ENCODE data around the gene TRDMT1. TPM values are rescaled to one million over a fixed set of nuclear protein-coding genes. Genes with fewer than 3 reads are reported as not detected.

Gene TRDMT1
- total and polyA plus RNA-seq, 2 donors (not counting 1 experiment from before 2014, with no cell fraction given): 3.0 to 20.4 TPM

- WGBS (ENCODE audit: insufficient coverage): no CpG with 5 or more reads among the region's 3 CpGs
- ChIA-PET CTCF (interaction anchor here (1.8 kb wide), 1 partner anchor 12 kb away, joined by 5 read pairs; no protein-coding TSS in a partner anchor), POLR2A (no interaction called here)
- Histone ChIP-seq H2AFZ (ENCODE audit: insufficient read depth, low read depth, low read length, poor library complexity, severe bottlenecking) (no peak overlapping the region), H3K9me3 (ENCODE audit: control extremely low read depth in 1 of 3, control insufficient read depth in 2 of 3, insufficient read depth in 1 of 3, low read length in 2 of 3) (no peaks in the 10 kb centered on the region), H3K79me2 (ENCODE audit: control insufficient read depth, insufficient read depth, low read length) (no peaks in the 10 kb centered on the region), H3K4me2 (replicated peaks; ENCODE audit: low read depth, low read length, poor library complexity, severe bottlenecking) (no peak overlapping the region), H3K36me3 (replicated peaks in 1 of 2; ENCODE audit: control extremely low read depth in 1 of 2, control insufficient read depth in 1 of 2, extremely low read depth in 1 of 2, insufficient read depth in 2 of 2, low read length in 1 of 2) (peaks cover 0 to 5% of the 10 kb centered on the region in 2 experiments), H3K27ac (ENCODE audit: low read length in 2 of 2) (no peak overlapping the region), H3K9ac (ENCODE audit: low read length) (no peak overlapping the region), H4K20me1 (ENCODE audit: control insufficient read depth, insufficient read depth, low read length, poor library complexity, severe bottlenecking) (no peaks in the 10 kb centered on the region), H3K27me3 (replicated peaks in 1 of 4; ENCODE audit: control extremely low read depth in 1 of 4, control insufficient read depth in 3 of 4, insufficient read depth in 4 of 4, low read length in 3 of 4) (no peaks in the 10 kb centered on the region), H3K4me1 (ENCODE audit: control insufficient read depth in 2 of 2, insufficient read depth in 2 of 2, low read length in 2 of 2) (peaks cover 6 to 15% of the 10 kb centered on the region in 2 donors), H3K4me3 (ENCODE audit: control extremely low read depth in 1 of 5, extremely low read depth in 1 of 5, insufficient read depth in 1 of 5, low read depth in 2 of 5, low read length in 4 of 5) (no peak overlapping the region)
- no peaks in the 10 kb centered on the region for H3K27me3 Mint-ChIP-seq
- no peak for DNase-seq
- H3K27ac Mint-ChIP-seq: no peak overlapping the region
- no peak overlapping the region for H3K4me3 Mint-ChIP-seq
- peaks cover 10% of the 10 kb centered on the region for H3K4me1 Mint-ChIP-seq
- TF ChIP-seq CTCF (IDR thresholded peaks at IDR 0.05) (no peak), EZH2 (IDR thresholded peaks at IDR 0.05; ENCODE audit: borderline replicate concordance, insufficient read depth, low read depth, low read length, poor library complexity, severe bottlenecking) (no peak)
- ATAC-seq (ENCODE audit: low read depth): no peak
- intact Hi-C loops (cut with micrococcal nuclease): no loop called here
- no peaks in the 10 kb centered on the region for H3K9me3 Mint-ChIP-seq (ENCODE audit: insufficient read depth)
These were observed 8.9 kb upstream of the TRDMT1 start for GRCh38 chr10:17210361-17210760.

GRCh38 chr10:17209881-17210280 lies 8.4 kb upstream of the TRDMT1 start:
- Mint-ChIP-seq H3K27me3 (no peaks in the 10 kb centered on the region), H3K9me3 (ENCODE audit: insufficient read depth) (no peaks in the 10 kb centered on the region), H3K4me3 (no peak overlapping the region), H3K4me1 (peaks cover 10% of the 10 kb centered on the region), H3K27ac (no peak overlapping the region)
- H3K27ac ChIP-seq (ENCODE audit: low read length in 2 of 2): no peak overlapping the region
- H2AFZ ChIP-seq (ENCODE audit: insufficient read depth, low read depth, low read length, poor library complexity, severe bottlenecking): no peak overlapping the region
- no peak overlapping the region for H3K4me2 ChIP-seq (replicated peaks; ENCODE audit: low read depth, low read length, poor library complexity, severe bottlenecking)
- no peak overlapping the region for H3K4me3 ChIP-seq (ENCODE audit: control extremely low read depth in 1 of 5, extremely low read depth in 1 of 5, insufficient read depth in 1 of 5, low read depth in 2 of 5, low read length in 4 of 5)
- ChIA-PET CTCF (no interaction called here), POLR2A (no interaction called here)
- H3K9me3 ChIP-seq (ENCODE audit: control extremely low read depth in 1 of 3, control insufficient read depth in 2 of 3, insufficient read depth in 1 of 3, low read length in 2 of 3): no peaks in the 10 kb centered on the region
- DNase-seq: no peak
- H3K4me1 ChIP-seq (ENCODE audit: control insufficient read depth in 2 of 2, insufficient read depth in 2 of 2, low read length in 2 of 2): peaks cover 6 to 15% of the 10 kb centered on the region in 2 donors
- no peaks in the 10 kb centered on the region for H3K79me2 ChIP-seq (ENCODE audit: control insufficient read depth, insufficient read depth, low read length)
- TF ChIP-seq EZH2 (IDR thresholded peaks at IDR 0.05; ENCODE audit: borderline replicate concordance, insufficient read depth, low read depth, low read length, poor library complexity, severe bottlenecking) (no peak), CTCF (IDR thresholded peaks at IDR 0.05) (no peak)
- no peak for ATAC-seq (ENCODE audit: low read depth)
- peaks cover 0 to 2% of the 10 kb centered on the region in 2 experiments for H3K36me3 ChIP-seq (replicated peaks in 1 of 2; ENCODE audit: control extremely low read depth in 1 of 2, control insufficient read depth in 1 of 2, extremely low read depth in 1 of 2, insufficient read depth in 2 of 2, low read length in 1 of 2)
- no peaks in the 10 kb centered on the region for H3K27me3 ChIP-seq (replicated peaks in 1 of 4; ENCODE audit: control extremely low read depth in 1 of 4, control insufficient read depth in 3 of 4, insufficient read depth in 4 of 4, low read length in 3 of 4)
- WGBS (ENCODE audit: insufficient coverage): no CpG with 5 or more reads among the region's 2 CpGs
- intact Hi-C loops (cut with micrococcal nuclease): loop anchor here (10.0 kb wide), 1 partner anchor 1445 kb away; the partner anchor contains the start of genes ARL5B and NSUN6
- H4K20me1 ChIP-seq (ENCODE audit: control insufficient read depth, insufficient read depth, low read length, poor library complexity, severe bottlenecking): no peaks in the 10 kb centered on the region
- no peak overlapping the region for H3K9ac ChIP-seq (ENCODE audit: low read length)

Measured in B cell (primary cell).